ENCODE results near the gene IFITM5. TPM values are rescaled to one million over a fixed set of nuclear protein-coding genes. Genes with fewer than 3 reads are reported as not detected.

The IFITM5 gene
- total and polyA plus RNA-seq, 7 donors = not detected

DNA sequence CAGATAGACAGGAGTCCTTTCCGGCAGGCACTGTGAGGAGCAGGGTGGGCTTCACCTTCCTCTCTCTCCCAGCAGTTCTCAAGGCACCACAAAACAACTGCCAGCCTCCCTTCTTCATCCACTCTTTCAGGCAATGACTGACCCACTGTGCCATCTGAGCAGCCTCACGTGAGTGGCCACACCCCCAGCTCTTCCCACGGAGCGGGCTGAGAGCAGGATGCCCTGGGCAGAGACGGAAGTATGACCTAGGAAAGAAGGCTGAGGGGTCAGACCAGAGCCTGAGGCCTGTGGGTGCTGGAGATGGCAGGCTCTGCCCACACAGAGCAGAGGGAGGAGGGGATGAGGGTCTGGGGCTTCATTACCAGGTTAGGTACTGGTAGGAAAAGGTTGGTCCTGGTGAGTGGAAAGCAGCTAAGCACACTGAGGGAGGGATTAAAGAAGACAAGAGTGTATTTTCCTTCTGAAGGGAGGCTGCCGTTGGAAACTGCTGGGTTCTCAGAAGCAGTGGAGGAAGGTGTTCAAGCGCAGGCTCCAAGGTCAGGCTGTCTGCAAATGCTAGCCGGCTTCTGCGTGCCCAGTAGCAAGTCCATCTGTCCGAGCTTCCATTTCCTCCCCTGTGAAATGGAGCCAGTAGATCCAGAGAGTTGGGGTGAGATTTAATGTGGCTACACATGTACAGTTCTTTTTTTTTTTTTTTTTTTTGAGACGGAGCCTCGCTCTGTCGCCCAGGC, 16.5 kb downstream of the IFITM5 start:
- DNase-seq = no peak
- no peak overlapping the region for H3K4me3 ChIP-seq
- intact Hi-C loops (cut with DNase I) = no loop called here
- peaks cover 0 to 32% (median 27%) of the 10 kb centered on the region in 4 donors for H3K4me1 ChIP-seq
- peaks cover 46 to 90% (median 71%) of the 10 kb centered on the region in 3 donors for H3K27me3 ChIP-seq
- 69 to 72% methylated on average over 13 of the region's 13 CpGs for WGBS, 2 donors
- no peaks in the 10 kb centered on the region for H3K36me3 ChIP-seq
- TF ChIP-seq CTCF (IDR thresholded peaks at IDR 0.05) = no peak
- TF ChIP-seq EP300 (IDR thresholded peaks at IDR 0.05) = no peak
- TF ChIP-seq POLR2AphosphoS5 (IDR thresholded peaks at IDR 0.05) = no peak
- TF ChIP-seq POLR2A (IDR thresholded peaks at IDR 0.05) = no peak
- no peak overlapping the region for H3K27ac ChIP-seq
- no peaks in the 10 kb centered on the region for H3K9me3 ChIP-seq

DNA sequence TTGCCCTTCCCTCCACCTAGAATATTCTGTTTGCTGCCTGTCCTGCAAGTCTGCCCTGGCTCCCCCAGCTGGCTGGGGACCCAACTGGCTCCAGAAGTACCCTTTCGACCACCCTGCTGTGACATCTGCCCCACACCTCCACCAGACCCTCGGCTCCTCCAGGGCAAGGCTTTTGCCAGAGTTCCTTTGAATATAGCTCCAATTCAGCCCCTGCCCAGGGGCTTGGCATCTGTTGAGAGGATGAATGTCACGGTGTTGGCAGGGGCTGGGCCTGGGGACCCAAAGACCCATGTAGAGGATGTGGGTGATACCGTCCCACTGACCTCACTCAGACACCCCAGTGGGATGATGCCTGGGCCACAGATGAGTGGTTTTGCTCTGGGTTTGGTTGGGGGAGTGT, 17.2 kb downstream of the IFITM5 start:
- Histone ChIP-seq H3K4me1 (peaks cover 0 to 31% (median 26%) of the 10 kb centered on the region in 4 donors), H3K9me3 (no peaks in the 10 kb centered on the region), H3K27ac (no peak overlapping the region), H3K27me3 (peaks cover 46 to 88% (median 71%) of the 10 kb centered on the region in 3 donors), H3K4me3 (no peak overlapping the region), H3K36me3 (no peaks in the 10 kb centered on the region)
- 58 to 73% methylated on average over 4 of the region's 4 CpGs for WGBS, 2 donors
- DNase-seq = peak; percentile 56
- TF ChIP-seq CTCF (IDR thresholded peaks at IDR 0.05) (no peak), POLR2AphosphoS5 (IDR thresholded peaks at IDR 0.05) (no peak), POLR2A (IDR thresholded peaks at IDR 0.05) (no peak), EP300 (IDR thresholded peaks at IDR 0.05) (no peak)
- intact Hi-C loops (cut with DNase I) = no loop called here

DNA sequence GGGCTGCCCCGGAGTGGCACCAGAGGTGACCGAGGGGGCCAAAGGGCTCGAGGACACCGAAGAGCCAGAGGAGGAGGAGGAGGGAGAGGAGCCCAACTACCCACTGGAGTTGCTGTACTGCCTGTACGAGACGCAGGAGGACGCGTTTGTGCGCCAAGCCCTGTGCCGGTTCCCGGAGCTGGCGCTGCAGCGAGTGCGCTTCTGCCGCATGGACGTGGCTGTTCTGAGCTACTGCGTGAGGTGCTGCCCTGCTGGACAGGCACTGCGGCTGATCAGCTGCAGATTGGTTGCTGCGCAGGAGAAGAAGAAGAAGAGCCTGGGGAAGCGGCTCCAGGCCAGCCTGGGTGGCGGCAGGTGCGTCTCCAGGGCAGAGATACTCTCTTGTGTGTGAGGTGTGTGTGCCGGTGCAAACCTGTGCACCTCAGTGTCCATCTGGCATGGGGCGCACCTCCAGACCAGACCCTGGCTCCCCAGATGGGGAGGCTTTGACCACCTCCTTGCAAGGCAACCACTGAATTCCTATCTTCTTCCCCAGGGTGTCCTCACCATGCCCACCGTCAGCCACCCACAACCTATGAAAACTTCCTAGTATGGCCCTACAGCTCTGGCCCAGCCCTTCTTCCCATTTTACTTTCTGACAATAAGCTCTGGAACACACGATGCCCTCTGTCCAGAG, 17.7 kb downstream of the IFITM5 start:
- Histone ChIP-seq H3K9me3 (no peaks in the 10 kb centered on the region), H3K36me3 (no peaks in the 10 kb centered on the region), H3K4me1 (peaks cover 0 to 31% (median 26%) of the 10 kb centered on the region in 4 donors), H3K27ac (no peak overlapping the region), H3K4me3 (no peak overlapping the region), H3K27me3 (peaks cover 46 to 85% (median 71%) of the 10 kb centered on the region in 3 donors)
- WGBS, 2 donors = 38 to 40% methylated on average over 26 of the region's 26 CpGs
- no peak for TF ChIP-seq EP300 (IDR thresholded peaks at IDR 0.05)
- no peak for TF ChIP-seq POLR2AphosphoS5 (IDR thresholded peaks at IDR 0.05)
- TF ChIP-seq CTCF (IDR thresholded peaks at IDR 0.05) = no peak
- no peak for TF ChIP-seq POLR2A (IDR thresholded peaks at IDR 0.05)
- no peak for DNase-seq
- intact Hi-C loops (cut with DNase I) = no loop called here

- Histone ChIP-seq H3K27me3 (peaks cover 46 to 84% (median 69%) of the 10 kb centered on the region in 3 donors), H3K4me3 (peak overlapping the region in 3 of 4 donors; percentile 3 to 32 (median 22)), H3K4me1 (peaks cover 0 to 31% (median 26%) of the 10 kb centered on the region in 4 donors), H3K9me3 (no peaks in the 10 kb centered on the region), H3K27ac (no peak overlapping the region), H3K36me3 (no peaks in the 10 kb centered on the region)
- DNase-seq = peak; percentile 56
- intact Hi-C loops (cut with DNase I) = no loop called here
- no peak for TF ChIP-seq POLR2A (IDR thresholded peaks at IDR 0.05)
- no peak for TF ChIP-seq CTCF (IDR thresholded peaks at IDR 0.05)
- TF ChIP-seq POLR2AphosphoS5 (IDR thresholded peaks at IDR 0.05) = no peak
- no peak for TF ChIP-seq EP300 (IDR thresholded peaks at IDR 0.05)
- WGBS, 2 donors = 8 to 11% methylated on average over 79 of the region's 79 CpGs
Observed at GRCh38 chr11:280706-281485, 18.4 kb downstream of the IFITM5 start.

All from sigmoid colon (tissue), 7 donors.